GM12892 (cell line): Measurements from ENCODE around the gene PRSS16.

Source experiments
- DNase-seq: peaks from one replicate; pipeline ENCODE4 v3.0.0; 2011; ENCODE audit not compliant: insufficient read length
- FAIRE-seq: peaks from 2 replicates; lab custom pipeline; 2011; peaks lifted over from hg19 to GRCh38; lab: Jason Lieb, UNC
- POLR2A ChIP-seq: IDR thresholded peaks from 2 replicates; pipeline ENCODE4 v1.6.1; 2011; ENCODE audit warnings: low read depth, low read length, control low read depth
- POLR2AphosphoS5 ChIP-seq: IDR thresholded peaks from 2 replicates; pipeline ENCODE4 v1.6.1; 2011; ENCODE audit warnings: low read depth, low read length, control low read depth
- TAF1 ChIP-seq: IDR thresholded peaks from 2 replicates; pipeline ENCODE4 v1.6.1; 2011; ENCODE audit warnings: low read depth, mild to moderate bottlenecking, control low read depth, low read length, borderline replicate concordance

PRSS16 gene

DNA sequence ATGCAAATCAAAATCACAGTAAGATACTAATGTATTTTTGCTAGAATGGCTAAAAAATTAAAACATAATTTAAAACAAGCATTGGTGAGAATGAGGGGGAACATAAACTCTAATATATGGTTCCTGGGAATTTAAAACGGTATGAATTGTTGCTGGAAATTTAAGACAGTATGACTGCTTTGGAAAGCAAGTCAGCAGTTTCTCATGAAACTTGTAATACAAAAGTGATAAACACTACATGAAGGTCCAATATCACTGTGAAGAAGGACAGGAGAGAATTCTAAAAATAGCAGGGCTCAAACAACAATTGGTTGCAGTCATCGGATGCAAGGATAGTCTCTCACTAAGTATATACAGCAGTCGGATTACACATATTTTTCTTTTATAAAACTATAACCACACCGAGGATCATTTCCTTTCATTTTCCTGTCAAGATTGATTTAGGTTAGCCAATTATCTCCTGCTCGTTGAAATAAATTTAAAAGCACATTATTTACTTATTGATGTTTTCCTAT, 18.5 kb upstream of the PRSS16 start:
- no peak for FAIRE-seq
- DNase-seq: no peak

DNA sequence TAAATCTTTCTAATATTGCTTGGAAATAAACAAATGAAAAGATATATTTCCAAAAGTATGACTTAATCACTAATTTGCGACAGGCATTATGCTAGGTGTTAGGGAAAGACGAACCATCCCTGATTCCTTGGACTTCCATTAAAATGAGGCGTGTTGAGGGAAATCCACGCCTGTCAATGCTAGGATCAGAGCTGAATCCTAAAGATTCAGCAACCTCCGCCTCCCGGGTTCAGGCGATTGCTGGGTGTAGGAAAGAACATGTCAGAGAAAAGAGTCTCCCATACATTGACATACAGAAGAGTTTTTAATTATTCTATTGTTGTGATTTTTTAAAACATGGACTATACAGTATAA, 16.8 kb upstream of the PRSS16 start:
- FAIRE-seq (no peak), DNase-seq (no peak)
- TF ChIP-seq TAF1 (no peak), POLR2AphosphoS5 (no peak), POLR2A (no peak)

More for the DNA sequence above, 18.5 kb upstream of the PRSS16 start:
- TF ChIP-seq TAF1 (no peak), POLR2AphosphoS5 (no peak)

DNA sequence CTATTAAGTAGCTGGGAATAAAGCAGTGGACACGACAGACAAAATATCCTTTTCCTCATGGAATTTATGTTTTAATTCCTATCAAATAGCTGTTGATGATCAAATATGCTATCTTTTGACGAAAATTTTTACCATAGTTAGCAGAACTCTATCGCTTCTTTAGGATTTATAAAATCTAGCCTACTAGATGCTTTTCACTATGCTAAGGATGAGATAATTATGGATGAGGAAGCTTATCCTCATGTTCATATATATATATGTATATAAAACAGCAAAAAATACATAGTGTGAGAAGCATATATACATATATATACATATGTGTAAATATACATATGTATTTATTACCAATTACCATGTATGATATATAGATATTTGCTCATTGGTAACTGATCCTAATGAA, 12.9 kb upstream of the PRSS16 start:
- TF ChIP-seq POLR2A (no peak), TAF1 (no peak), POLR2AphosphoS5 (no peak)
- DNase-seq: no peak
- no peak for FAIRE-seq

DNA sequence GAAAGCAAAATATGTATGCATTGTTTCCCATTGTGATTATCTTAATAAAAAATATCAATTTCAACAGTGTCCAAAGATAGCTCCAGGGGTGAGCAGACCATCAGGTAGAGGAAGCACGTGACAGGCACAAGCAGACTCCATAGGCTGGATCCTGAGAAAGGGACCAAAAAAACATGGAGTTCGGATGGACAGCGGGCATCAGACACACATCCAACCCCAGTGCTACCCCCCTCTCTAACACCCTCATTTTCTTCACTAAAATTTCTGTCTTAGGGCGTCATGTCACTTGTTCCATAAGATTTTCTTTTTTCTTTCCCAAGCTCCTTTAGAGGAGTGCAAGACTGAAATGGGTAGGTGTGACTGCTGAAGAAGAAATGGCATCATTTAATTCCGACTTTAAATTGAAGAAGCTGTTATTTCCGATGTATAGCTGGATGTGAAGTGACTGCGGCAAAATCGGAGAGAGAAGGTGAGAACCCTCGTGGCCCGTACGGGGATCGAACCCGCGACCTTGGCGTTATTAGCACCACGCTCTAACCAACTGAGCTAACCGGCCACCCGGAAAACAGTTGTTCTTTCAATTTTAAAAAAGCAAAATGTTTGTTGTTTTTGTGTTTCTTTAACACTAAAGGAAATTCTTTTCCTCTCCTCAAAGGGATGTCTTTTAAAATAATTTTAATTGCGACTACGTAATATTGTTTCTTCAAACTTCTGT, 10.3 kb upstream of the PRSS16 start:
- TF ChIP-seq TAF1: no peak
- TF ChIP-seq POLR2AphosphoS5: no peak
- TF ChIP-seq POLR2A: no peak
- no peak for DNase-seq
- no peak for FAIRE-seq

DNA sequence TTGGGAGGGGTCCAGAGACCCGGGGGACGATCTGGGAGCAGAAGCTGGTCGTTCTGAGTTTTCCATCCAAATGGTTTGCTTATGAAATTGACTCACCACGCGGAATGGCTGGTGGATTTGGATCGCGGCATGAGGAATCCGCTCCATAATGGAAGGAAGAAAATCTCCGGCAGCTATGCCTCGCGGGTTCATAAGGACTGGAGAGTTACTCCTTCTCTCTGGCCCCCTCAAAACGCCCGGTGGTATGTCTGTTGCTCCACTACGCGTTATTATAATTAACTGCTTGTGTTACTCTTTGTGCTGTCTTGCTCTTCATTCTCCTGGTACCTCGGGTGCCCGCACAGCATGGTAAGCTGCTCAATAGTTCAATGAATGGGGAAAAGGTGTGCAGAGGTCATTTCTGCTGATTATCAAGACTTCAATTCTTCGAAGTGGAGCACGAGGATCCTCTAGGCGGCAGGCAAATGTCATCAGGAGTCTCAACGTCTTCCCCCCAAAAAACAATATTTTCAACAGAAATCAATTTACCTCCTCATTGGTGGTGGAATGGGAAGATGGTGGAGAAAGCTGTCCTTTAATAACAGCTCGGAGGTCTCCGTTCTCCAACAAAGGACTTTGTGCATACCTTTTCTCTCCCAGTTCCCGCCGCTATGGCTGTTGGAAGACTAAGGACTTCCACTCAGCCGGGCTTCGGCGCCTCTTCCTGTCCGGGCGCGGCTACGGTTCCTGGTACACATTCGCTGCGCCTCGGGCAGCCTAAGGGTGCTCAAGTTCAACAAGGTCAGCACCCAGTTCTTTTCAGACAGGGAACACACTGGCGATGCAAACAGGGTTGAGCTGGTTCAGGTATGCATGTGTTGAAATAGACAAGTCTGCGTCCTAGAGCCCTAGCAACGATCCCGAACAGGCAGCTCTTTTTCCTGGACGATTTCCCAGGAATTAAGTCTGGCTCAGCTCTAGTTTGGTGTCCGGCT, 9.2 kb upstream of the PRSS16 start:
- FAIRE-seq: no peak
- no peak for DNase-seq
- TF ChIP-seq POLR2AphosphoS5: no peak
- TF ChIP-seq POLR2A: no peak
- no peak for TF ChIP-seq TAF1

DNA sequence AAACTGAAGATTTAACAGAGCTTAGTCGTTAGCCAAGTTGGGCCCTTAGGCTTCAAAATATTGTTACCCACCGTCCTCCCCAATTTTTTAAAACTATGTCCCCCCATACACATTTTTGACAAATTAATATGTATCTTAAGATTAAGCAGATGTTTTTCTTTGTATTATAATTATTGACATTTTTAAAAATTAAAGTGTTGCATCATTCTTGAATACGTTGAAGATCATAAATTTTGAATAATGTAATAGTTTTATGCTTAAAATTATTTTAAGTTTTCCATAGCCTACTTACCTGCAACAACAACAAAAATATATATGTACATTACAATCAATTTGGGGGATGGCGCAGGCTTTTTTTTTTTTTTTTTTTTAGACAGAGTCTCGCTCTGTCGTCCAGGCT, 8.2 kb upstream of the PRSS16 start:
- FAIRE-seq: no peak

DNA sequence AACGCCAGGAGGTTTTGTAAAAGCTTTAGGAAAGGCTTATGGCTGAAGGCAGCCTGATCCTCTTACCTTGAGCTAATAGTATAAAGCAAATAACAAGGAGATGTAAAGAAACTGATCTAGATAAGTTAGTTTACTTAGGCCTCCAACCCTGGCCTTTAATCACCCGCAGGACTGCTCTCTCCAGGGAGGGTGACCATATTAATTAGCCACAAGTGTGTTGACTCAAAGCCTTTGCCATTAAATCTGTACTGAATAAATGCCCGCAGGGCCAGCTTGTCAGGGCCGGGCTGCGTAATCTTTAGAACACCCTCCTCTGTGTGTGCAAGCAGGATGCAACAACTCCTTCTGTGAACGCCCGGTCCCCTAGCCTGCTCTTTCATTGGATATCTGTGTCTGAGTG, 6.1 kb upstream of the PRSS16 start:
- no peak for FAIRE-seq
- DNase-seq: no peak
- TF ChIP-seq POLR2AphosphoS5 (no peak), TAF1 (no peak), POLR2A (no peak)

More for the DNA sequence above, 8.2 kb upstream of the PRSS16 start:
- no peak for DNase-seq
- TF ChIP-seq TAF1 (no peak), POLR2A (no peak), POLR2AphosphoS5 (no peak)

DNA sequence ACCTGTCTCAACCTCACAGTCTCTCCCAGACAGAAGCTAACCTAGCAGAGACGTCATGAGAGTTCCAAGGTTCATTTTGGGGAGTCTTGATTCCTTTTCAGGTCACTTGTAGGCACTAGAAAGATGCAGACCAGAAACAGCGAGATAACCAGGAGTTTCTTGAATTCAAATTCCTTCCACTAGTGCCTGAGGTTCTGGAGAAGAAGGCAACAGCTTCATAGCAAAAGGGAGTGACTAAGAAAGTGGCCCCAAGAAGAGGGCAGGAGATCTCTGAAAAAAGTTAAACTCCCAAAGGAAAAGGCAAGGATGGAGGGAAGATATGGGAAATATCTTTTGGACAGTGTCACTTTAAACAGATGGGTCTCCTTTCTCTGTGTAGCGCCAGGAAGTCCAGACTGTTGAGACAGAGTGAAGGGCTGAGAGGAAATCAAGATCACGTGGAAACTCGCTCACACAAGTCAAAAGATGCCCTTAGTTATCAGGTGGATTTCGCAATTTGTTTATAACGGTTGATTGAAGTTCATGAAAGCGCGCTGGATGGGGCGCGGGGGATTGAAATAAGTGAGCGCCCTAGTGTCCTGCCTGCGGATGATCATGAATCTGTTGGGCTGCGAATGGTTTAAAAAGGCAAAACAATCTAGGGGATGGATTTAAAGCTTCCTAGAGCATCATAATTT, 4.8 kb upstream of the PRSS16 start:
- TF ChIP-seq POLR2A (no peak), POLR2AphosphoS5 (no peak), TAF1 (no peak)
- DNase-seq (no peak), FAIRE-seq (no peak)

DNA sequence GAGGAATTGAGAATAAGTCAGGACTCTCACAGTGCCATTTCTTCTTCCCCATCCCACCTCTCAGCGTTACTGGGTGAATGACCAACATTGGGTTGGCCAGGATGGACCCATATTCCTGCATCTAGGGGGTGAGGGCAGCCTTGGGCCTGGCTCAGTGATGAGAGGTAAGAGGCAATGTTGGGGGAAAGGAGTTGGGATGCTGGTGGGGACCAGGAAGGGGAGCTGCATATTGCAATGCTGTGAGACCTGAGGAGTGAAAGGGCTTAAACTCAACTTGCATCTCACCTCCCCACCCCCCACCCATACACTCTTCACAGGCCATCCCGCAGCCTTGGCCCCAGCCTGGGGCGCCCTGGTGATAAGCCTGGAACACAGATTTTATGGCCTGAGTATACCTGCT, 1.3 kb downstream of the PRSS16 start:
- FAIRE-seq: no peak
- no peak for TF ChIP-seq POLR2AphosphoS5
- TF ChIP-seq TAF1: no peak
- TF ChIP-seq POLR2A: no peak
- DNase-seq: no peak

DNA sequence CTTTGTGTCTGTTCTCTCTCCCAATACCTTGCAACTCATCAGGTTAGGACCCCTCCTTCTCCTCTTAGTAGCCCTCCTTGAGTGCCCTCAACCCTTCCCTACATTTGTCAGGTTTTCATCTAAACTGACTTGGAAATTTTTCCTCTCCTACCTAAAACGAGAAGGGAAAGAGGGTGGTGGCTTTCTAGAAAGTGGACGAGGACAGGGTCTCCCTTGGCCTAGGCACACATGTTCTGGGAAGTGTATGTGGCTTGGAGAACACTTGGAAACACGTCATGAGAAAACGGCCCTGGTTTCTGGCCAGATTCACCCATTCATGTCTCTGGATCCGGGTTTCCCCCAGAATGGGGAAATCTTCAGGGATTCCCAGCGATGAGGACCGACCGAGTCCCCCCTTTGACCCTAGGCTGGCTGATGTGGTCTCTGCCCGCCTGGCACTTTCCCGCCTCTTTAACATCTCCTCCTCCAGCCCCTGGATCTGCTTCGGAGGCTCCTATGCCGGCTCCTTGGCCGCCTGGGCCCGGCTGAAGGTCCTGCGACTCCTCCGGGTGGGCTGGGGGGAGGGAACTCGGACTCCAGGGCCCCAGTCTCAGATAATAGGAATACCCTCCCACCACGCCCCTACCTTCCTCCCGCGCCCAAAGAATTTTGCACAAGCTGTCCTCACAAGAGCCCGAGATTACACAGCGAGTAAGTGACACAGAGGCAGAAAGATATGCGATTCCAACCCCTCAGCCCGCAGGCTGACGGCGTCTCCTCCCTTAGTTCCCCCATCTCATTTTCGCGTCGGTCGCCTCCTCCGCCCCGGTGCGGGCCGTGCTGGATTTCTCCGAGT, 3.0 kb downstream of the PRSS16 start:
- FAIRE-seq (no peak), DNase-seq (no peak)
- TF ChIP-seq TAF1 (no peak), POLR2A (no peak), POLR2AphosphoS5 (no peak)

DNA sequence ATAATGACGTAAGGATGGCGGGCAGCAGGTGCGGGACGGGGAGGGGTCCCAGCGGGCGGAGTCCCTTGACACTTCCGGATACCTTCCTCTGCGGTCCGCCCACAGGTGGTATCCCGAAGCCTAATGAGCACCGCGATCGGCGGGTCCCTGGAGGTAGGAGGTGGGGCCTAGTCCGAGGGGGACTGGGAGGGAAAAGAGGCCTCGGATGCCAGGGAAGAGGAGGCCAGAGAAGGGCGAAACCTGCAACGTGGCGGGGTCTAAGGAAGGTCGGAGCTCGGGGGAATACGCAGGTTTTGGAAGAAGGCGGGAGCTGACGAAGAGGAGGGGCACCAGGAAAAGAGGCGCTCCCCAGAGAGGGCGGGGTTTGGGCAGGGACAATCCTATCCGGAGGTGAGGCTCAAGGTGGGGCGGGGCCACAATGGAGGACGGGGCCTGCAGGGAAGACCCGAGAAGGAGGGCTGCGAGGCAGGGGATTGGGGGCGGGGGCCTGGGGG, 3.7 kb downstream of the PRSS16 start:
- peak; percentile 67 for FAIRE-seq

More for the DNA sequence above, 3.7 kb downstream of the PRSS16 start:
- no peak for TF ChIP-seq POLR2AphosphoS5
- no peak for TF ChIP-seq POLR2A
- peak; percentile 75 for DNase-seq
